B cell (primary cell): ENCODE results near the gene PAQR5. TPM values are rescaled to one million over a fixed set of nuclear protein-coding genes. Genes with fewer than 3 reads are reported as not detected.

ENCODE experiments used
- ATAC-seq: fragments of 200-7000 bp; cut with Tn5 transposase; one replicate; pipeline ENCODE4 v1.10.0; 2021; ENCODE audit warnings: low read depth, mild to moderate bottlenecking, moderate number of reproducible peaks, moderate library complexity
- CTCF ChIA-PET: fragments of 350-600 bp; sonication (Branson Sonifier 250); formaldehyde crosslinking; loops from one replicate; lab custom pipeline; 2021; ENCODE audit warnings: antibody characterized with exemption, inconsistent platforms; lab: Charles Lee
- POLR2A ChIA-PET: fragments of 350-600 bp; sonication (Branson Sonifier 250); formaldehyde crosslinking; loops from one replicate; lab custom pipeline; 2021; ENCODE audit warnings: antibody characterized with exemption; lab: Charles Lee
- DNase-seq: peaks from one replicate; pipeline ENCODE4 v3.0.0; 2013
- H2AFZ ChIP-seq: 2 replicates; pipeline ENCODE4 v1.6.1; 2012; ENCODE audit warnings: mild to moderate bottlenecking, low read depth, low read length; ENCODE audit not compliant: insufficient read depth, poor library complexity, severe bottlenecking
- H3K27ac ChIP-seq, 2 donors: 1 replicate in 1 of 2; 2 replicates in 1 of 2; pipeline ENCODE4 v1.5.1; 2012 to 2013; ENCODE audit warnings: low read length in 2 of 2, mild to moderate bottlenecking in 2 of 2, moderate library complexity in 1 of 2
- H3K27me3 ChIP-seq, 4 experiments: fragments of 200-600 bp in 1 of 4; sonication (generic) in 1 of 4; replicated peaks in 1 of 4; 1 replicate in 2 of 4; 2 replicates in 2 of 4; pipeline versions ENCODE4 v1.6.1 to v1.7.0; 2013 to 2016; ENCODE audit warnings: low read length in 3 of 4, mild to moderate bottlenecking in 2 of 4, mixed read lengths in 1 of 4, moderate library complexity in 1 of 4; ENCODE audit not compliant: insufficient read depth in 4 of 4, control insufficient read depth in 3 of 4; ENCODE audit errors: control extremely low read depth in 1 of 4
- H3K36me3 ChIP-seq, 2 experiments: replicated peaks in 1 of 2; 1 replicate in 1 of 2; 2 replicates in 1 of 2; pipeline versions ENCODE4 v1.6.1 to v1.7.1; 2013; ENCODE audit warnings: low read length in 1 of 2; ENCODE audit not compliant: insufficient read depth in 2 of 2, control insufficient read depth in 1 of 2; ENCODE audit errors: control extremely low read depth in 1 of 2, extremely low read depth in 1 of 2
- H3K4me1 ChIP-seq, 2 donors: fragments of 200-600 bp in 1 of 2; sonication (generic) in 1 of 2; 1 replicate in 1 of 2; 2 replicates in 1 of 2; pipeline versions ENCODE4 v1.5.1 to v1.6.1; 2013 to 2017; ENCODE audit warnings: low read length in 2 of 2; ENCODE audit not compliant: control insufficient read depth in 2 of 2, insufficient read depth in 2 of 2
- H3K4me2 ChIP-seq: replicated peaks from 2 replicates; pipeline ENCODE3; 2012; ENCODE audit warnings: mild to moderate bottlenecking, low read depth, low read length; ENCODE audit not compliant: poor library complexity, severe bottlenecking
- H3K4me3 ChIP-seq, 5 experiments: fragments of 200-600 bp in 1 of 5; sonication (generic) in 1 of 5; 1 replicate in 3 of 5; 2 replicates in 2 of 5; pipeline versions ENCODE4 v1.5.1 to v1.7.0; 2011 to 2016; ENCODE audit warnings: low read length in 4 of 5, mild to moderate bottlenecking in 4 of 5, low read depth in 2 of 5, control low read depth in 1 of 5, moderate library complexity in 1 of 5; ENCODE audit not compliant: insufficient read depth in 1 of 5; ENCODE audit errors: control extremely low read depth in 1 of 5, extremely low read depth in 1 of 5
- H3K79me2 ChIP-seq: fragments of 200-600 bp; sonication (generic); one replicate; pipeline ENCODE4 v1.6.0; 2016; ENCODE audit warnings: low read length; ENCODE audit not compliant: control insufficient read depth, insufficient read depth
- H3K9ac ChIP-seq: fragments of 200-600 bp; sonication (generic); 2 replicates; pipeline ENCODE4 v1.6.1; 2017; ENCODE audit warnings: mild to moderate bottlenecking, low read length, moderate library complexity
- H3K9me3 ChIP-seq, 3 donors: one replicate each; pipeline versions ENCODE4 v1.6.1 to v1.7.1; 2013; ENCODE audit warnings: low read length in 2 of 3; ENCODE audit not compliant: control insufficient read depth in 2 of 3, insufficient read depth in 1 of 3; ENCODE audit errors: control extremely low read depth in 1 of 3
- H4K20me1 ChIP-seq: 2 replicates; pipeline ENCODE4 v1.6.0; 2012; ENCODE audit warnings: mild to moderate bottlenecking, low read length; ENCODE audit not compliant: insufficient read depth, control insufficient read depth, poor library complexity, severe bottlenecking
- H3K27ac Mint-ChIP-seq: one replicate; pipeline ENCODE4 v1.8.0; 2021; ENCODE audit warnings: mixed read lengths
- H3K27me3 Mint-ChIP-seq: one replicate; pipeline ENCODE4 v1.8.0; 2021; ENCODE audit warnings: mixed read lengths
- H3K4me1 Mint-ChIP-seq: one replicate; pipeline ENCODE4 v1.8.0; 2021; ENCODE audit warnings: mixed read lengths
- H3K4me3 Mint-ChIP-seq: one replicate; pipeline ENCODE4 v1.8.0; 2021; ENCODE audit warnings: mixed read lengths
- H3K9me3 Mint-ChIP-seq: one replicate; pipeline ENCODE4 v1.8.0; 2022; ENCODE audit warnings: mixed read lengths; ENCODE audit not compliant: insufficient read depth
- CTCF ChIP-seq: fragments of 200-600 bp; IDR thresholded peaks from one replicate; pipeline ENCODE4 v1.8.0; 2022; ENCODE audit warnings: antibody characterized with exemption, mild to moderate bottlenecking
- EZH2 ChIP-seq: IDR thresholded peaks from 2 replicates; pipeline ENCODE4 v1.6.1; 2012; ENCODE audit warnings: borderline replicate concordance, low read depth, mild to moderate bottlenecking, moderate library complexity, low read length; ENCODE audit not compliant: insufficient read depth, poor library complexity, severe bottlenecking
- WGBS: methylation state at CpG from one replicate; pipeline ENCODE4 v1.1.5; 2013; ENCODE audit warnings: missing lambda C conversion rate; ENCODE audit not compliant: insufficient coverage; 5-methylcytosine and 5-hydroxymethylcytosine counted together
- intact Hi-C: fragments of 100-400 bp; cut with micrococcal nuclease; formaldehyde crosslinking; loops from one replicate; pipeline ENCODE4 v1.10.0; 2022
- polyA plus RNA-seq: library from polyadenylated mRNA; depleted of rRNA; stranded (reverse); fragments of >200 nt; gene quantifications from 2 replicates; pipeline ENCODE4 v1.2.3, GENCODE V29; 2012
- total RNA-seq, 2 donors: library from RNA; stranded (reverse); fragments of 120-200 nt in 1 of 2; gene quantifications; 1 replicate in 1 of 2; 2 replicates in 1 of 2; pipeline versions ENCODE4 v1.2.3 to v1.2.4, GENCODE V29; 2013 to 2022

The PAQR5 gene
- total and polyA plus RNA-seq, 2 donors (not counting 1 experiment from before 2014, with no cell fraction given), result not detected

DNA sequence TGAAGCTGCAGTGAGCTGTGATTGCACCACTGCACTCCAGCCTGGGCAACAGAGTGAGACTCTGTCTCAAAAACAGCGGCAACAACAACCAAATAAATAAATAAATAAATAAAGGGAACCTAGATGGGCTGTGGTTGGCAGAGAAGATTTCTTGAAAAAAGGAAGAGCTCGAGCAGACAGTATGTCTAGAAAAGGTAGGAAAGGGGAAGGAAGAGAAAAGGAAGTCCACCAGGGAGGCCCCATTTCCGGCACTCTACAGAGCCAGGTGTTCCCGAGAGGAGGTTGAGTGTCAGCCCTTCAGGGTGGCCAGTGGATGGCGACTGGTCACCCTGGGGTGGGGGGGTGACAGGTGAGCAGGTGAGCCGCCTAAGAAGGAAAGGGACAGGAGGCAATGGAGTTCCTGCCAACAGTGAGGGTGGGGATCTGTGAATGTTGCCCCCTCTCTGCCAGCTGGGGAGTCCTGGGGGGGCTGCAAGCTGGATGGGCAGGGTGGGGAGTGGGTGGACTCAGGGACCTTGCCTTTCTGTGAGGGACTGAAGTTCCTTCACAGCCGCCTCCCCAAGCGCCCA is 14.8 kb downstream of the PAQR5 start:
- POLR2A ChIA-PET, result interaction anchor here (0.6 kb wide), 1 partner anchor 1238 kb away, joined by 5 read pairs; no protein-coding TSS in a partner anchor
- H3K9me3 ChIP-seq, result no peaks in the 10 kb centered on the region
- TF ChIP-seq CTCF, result no peak
- no peak for TF ChIP-seq EZH2
- no peak for DNase-seq
- no peak overlapping the region for H3K4me3 Mint-ChIP-seq
- no peak overlapping the region for H2AFZ ChIP-seq
- peaks cover 0 to 5% (median 0%) of the 10 kb centered on the region in 4 experiments for H3K27me3 ChIP-seq
- H4K20me1 ChIP-seq, result no peaks in the 10 kb centered on the region
- H3K27ac ChIP-seq, result no peak overlapping the region
- H3K27me3 Mint-ChIP-seq, result peaks cover 22% of the 10 kb centered on the region
- peaks cover 0 to 5% of the 10 kb centered on the region in 2 donors for H3K4me1 ChIP-seq
- WGBS, result 37% methylated on average over 7 of the region's 8 CpGs
- peaks cover 4% of the 10 kb centered on the region for H3K4me1 Mint-ChIP-seq
- H3K4me3 ChIP-seq, result no peak overlapping the region
- no peak overlapping the region for H3K27ac Mint-ChIP-seq
- no peak for ATAC-seq
- H3K79me2 ChIP-seq, result no peaks in the 10 kb centered on the region
- intact Hi-C loops, result no loop called here
- no peak overlapping the region for H3K4me2 ChIP-seq
- no peaks in the 10 kb centered on the region for H3K9me3 Mint-ChIP-seq
- H3K9ac ChIP-seq, result no peak overlapping the region
- no peaks in the 10 kb centered on the region for H3K36me3 ChIP-seq
- CTCF ChIA-PET, result no interaction called here

- ATAC-seq, result no peak
- no peak overlapping the region for H3K9ac ChIP-seq
- POLR2A ChIA-PET, result no interaction called here
Observed at GRCh38 chr15:69314131-69314530, 15.4 kb downstream of the PAQR5 start.

More at GRCh38 chr15:69314131-69314530, 15.4 kb downstream of the PAQR5 start:
- H4K20me1 ChIP-seq, result no peaks in the 10 kb centered on the region
- H3K4me1 ChIP-seq, result peaks cover 0 to 5% of the 10 kb centered on the region in 2 donors
- 79% methylated on average over 4 of the region's 6 CpGs for WGBS
- peaks cover 0 to 2% (median 0%) of the 10 kb centered on the region in 4 experiments for H3K27me3 ChIP-seq
- Mint-ChIP-seq H3K4me3 (no peak overlapping the region), H3K4me1 (peaks cover 4% of the 10 kb centered on the region), H3K27ac (no peak overlapping the region), H3K27me3 (peaks cover 19% of the 10 kb centered on the region), H3K9me3 (no peaks in the 10 kb centered on the region)
- no peak overlapping the region for H2AFZ ChIP-seq
- intact Hi-C loops, result no loop called here
- no peaks in the 10 kb centered on the region for H3K9me3 ChIP-seq
- H3K27ac ChIP-seq, result no peak overlapping the region
- H3K4me2 ChIP-seq, result no peak overlapping the region
- CTCF ChIA-PET, result interaction anchor here (0.6 kb wide), 1 partner anchor 191 kb away, joined by 3 read pairs; no protein-coding TSS in a partner anchor
- H3K79me2 ChIP-seq, result no peaks in the 10 kb centered on the region
- TF ChIP-seq CTCF, result no peak
- no peak for TF ChIP-seq EZH2
- no peaks in the 10 kb centered on the region for H3K36me3 ChIP-seq
- no peak for DNase-seq
- no peak overlapping the region for H3K4me3 ChIP-seq
